Astrocyte of the cerebellum (primary cell): Measurements from ENCODE around the gene PITPNC1.
"Not testable (repeated sequence)": the region's sequence is repeated elsewhere in the genome, so short reads cannot be mapped to it uniquely, and the experiment has no call there.

Experiments
- DNase-seq: peaks from one replicate; pipeline ENCODE4 v3.0.0-alpha.2; 2011; ENCODE audit warnings: low read depth
- H3K4me3 ChIP-seq: 2 replicates; pipeline ENCODE4 v1.5.1; 2011; ENCODE audit warnings: mild to moderate bottlenecking, low read depth, low read length, moderate library complexity
- in situ Hi-C: cut with HindIII; loops from 2 replicates; pipeline ENCODE4 v1.10.0; 2017; ENCODE audit warnings: low sequenced_read_pairs
- TF ChIP-seq, protein P1 (sequence below): IDR thresholded peaks from 2 replicates; pipeline ENCODE4 v1.5.1; 2012; ENCODE audit warnings: low read length, low read depth, moderate library complexity, mild to moderate bottlenecking; ENCODE audit errors: missing control alignments

Gene PITPNC1

GRCh38 chr17:67638871-67639270 is 261.8 kb downstream of the PITPNC1 start:
- no peak for DNase-seq
- in situ Hi-C loops: no loop called here
- TF ChIP-seq, protein P1, sequence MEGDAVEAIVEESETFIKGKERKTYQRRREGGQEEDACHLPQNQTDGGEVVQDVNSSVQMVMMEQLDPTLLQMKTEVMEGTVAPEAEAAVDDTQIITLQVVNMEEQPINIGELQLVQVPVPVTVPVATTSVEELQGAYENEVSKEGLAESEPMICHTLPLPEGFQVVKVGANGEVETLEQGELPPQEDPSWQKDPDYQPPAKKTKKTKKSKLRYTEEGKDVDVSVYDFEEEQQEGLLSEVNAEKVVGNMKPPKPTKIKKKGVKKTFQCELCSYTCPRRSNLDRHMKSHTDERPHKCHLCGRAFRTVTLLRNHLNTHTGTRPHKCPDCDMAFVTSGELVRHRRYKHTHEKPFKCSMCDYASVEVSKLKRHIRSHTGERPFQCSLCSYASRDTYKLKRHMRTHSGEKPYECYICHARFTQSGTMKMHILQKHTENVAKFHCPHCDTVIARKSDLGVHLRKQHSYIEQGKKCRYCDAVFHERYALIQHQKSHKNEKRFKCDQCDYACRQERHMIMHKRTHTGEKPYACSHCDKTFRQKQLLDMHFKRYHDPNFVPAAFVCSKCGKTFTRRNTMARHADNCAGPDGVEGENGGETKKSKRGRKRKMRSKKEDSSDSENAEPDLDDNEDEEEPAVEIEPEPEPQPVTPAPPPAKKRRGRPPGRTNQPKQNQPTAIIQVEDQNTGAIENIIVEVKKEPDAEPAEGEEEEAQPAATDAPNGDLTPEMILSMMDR: no peak
- no peak overlapping the region for H3K4me3 ChIP-seq

GRCh38 chr17:67639555-67639954 is 262.5 kb downstream of the PITPNC1 start:
- H3K4me3 ChIP-seq: no peak overlapping the region
- no peak for DNase-seq
- TF ChIP-seq, protein P1: no peak
- in situ Hi-C loops: no loop called here

GRCh38 chr17:67639979-67640378 is 262.9 kb downstream of the PITPNC1 start:
- H3K4me3 ChIP-seq: no peak overlapping the region
- DNase-seq: no peak
- in situ Hi-C loops: no loop called here
- TF ChIP-seq, protein P1: no peak

- DNase-seq: no peak
- H3K4me3 ChIP-seq: no peak overlapping the region
- in situ Hi-C loops: no loop called here
- TF ChIP-seq, protein P1: no peak
These were observed 265.4 kb downstream of the PITPNC1 start for GRCh38 chr17:67642488-67642887.

GRCh38 chr17:67644061-67644460 is 267.0 kb downstream of the PITPNC1 start:
- in situ Hi-C loops: no loop called here
- DNase-seq: no peak
- no peak overlapping the region for H3K4me3 ChIP-seq
- TF ChIP-seq, protein P1: no peak

GRCh38 chr17:67645195-67645594 is 268.1 kb downstream of the PITPNC1 start:
- H3K4me3 ChIP-seq, DNase-seq, in situ Hi-C loops: not testable (repeated sequence)

GRCh38 chr17:67646472-67646871 is 269.4 kb downstream of the PITPNC1 start:
- DNase-seq: no peak
- in situ Hi-C loops: no loop called here
- TF ChIP-seq, protein P1: no peak
- no peak overlapping the region for H3K4me3 ChIP-seq
